ENCODE measurements around the gene MTHFR. TPM values are rescaled to one million over a fixed set of nuclear protein-coding genes. Genes with fewer than 3 reads are reported as not detected.
A peak's percentile ranks its signal among the peaks of the same experiment; 100 is the strongest.

MTHFR gene
- total RNA-seq, 1 donor from 2014 or later: 45.4 TPM

GRCh38 chr1:11761988-11762406 lies 43.8 kb downstream of the MTHFR start, which contains the start of gene C1orf167:
Gene C1orf167 (plus strand): TSS chr1:11762193. CDS start chr1:11764401, 2,208 bp downstream.
- H3K4me1 ChIP-seq: no peaks in the 10 kb centered on the region
- no peaks in the 10 kb centered on the region for H3K36me3 ChIP-seq
- no peaks in the 10 kb centered on the region for H3K9me3 ChIP-seq
- intact Hi-C loops (cut with DNase I): no loop called here
- peak; percentile 68 for ATAC-seq
- no peak within 1 kb of the TSS for H3K4me3 ChIP-seq
- H3K27ac ChIP-seq: no peak within 1 kb of the TSS
- H3K27me3 ChIP-seq: peaks cover 13% of the 10 kb centered on the region
- DNase-seq: no peak
- TF ChIP-seq, protein P1, sequence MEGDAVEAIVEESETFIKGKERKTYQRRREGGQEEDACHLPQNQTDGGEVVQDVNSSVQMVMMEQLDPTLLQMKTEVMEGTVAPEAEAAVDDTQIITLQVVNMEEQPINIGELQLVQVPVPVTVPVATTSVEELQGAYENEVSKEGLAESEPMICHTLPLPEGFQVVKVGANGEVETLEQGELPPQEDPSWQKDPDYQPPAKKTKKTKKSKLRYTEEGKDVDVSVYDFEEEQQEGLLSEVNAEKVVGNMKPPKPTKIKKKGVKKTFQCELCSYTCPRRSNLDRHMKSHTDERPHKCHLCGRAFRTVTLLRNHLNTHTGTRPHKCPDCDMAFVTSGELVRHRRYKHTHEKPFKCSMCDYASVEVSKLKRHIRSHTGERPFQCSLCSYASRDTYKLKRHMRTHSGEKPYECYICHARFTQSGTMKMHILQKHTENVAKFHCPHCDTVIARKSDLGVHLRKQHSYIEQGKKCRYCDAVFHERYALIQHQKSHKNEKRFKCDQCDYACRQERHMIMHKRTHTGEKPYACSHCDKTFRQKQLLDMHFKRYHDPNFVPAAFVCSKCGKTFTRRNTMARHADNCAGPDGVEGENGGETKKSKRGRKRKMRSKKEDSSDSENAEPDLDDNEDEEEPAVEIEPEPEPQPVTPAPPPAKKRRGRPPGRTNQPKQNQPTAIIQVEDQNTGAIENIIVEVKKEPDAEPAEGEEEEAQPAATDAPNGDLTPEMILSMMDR (IDR thresholded peaks at IDR 0.05): no peak

- Histone ChIP-seq H3K27ac (no peak overlapping the region), H3K4me3 (no peak overlapping the region), H3K27me3 (peaks cover 13% of the 10 kb centered on the region), H3K9me3 (no peaks in the 10 kb centered on the region), H3K4me1 (no peaks in the 10 kb centered on the region), H3K36me3 (no peaks in the 10 kb centered on the region)
- TF ChIP-seq, protein P1 (IDR thresholded peaks at IDR 0.05): no peak
- no peak for DNase-seq
- intact Hi-C loops (cut with DNase I): no loop called here
- no peak for ATAC-seq
Observed at GRCh38 chr1:11761285-11761684, 44.5 kb downstream of the MTHFR start.

- no peaks in the 10 kb centered on the region for H3K36me3 ChIP-seq
- DNase-seq (no peak), ATAC-seq (no peak)
- no peak overlapping the region for H3K27ac ChIP-seq
- no peak overlapping the region for H3K4me3 ChIP-seq
- no peaks in the 10 kb centered on the region for H3K9me3 ChIP-seq
- H3K4me1 ChIP-seq: no peaks in the 10 kb centered on the region
- TF ChIP-seq, protein P1 (IDR thresholded peaks at IDR 0.05): no peak
- intact Hi-C loops (cut with DNase I): no loop called here
- H3K27me3 ChIP-seq: peaks cover 13% of the 10 kb centered on the region
Observed at GRCh38 chr1:11759791-11760190, 46.0 kb downstream of the MTHFR start.

DNA sequence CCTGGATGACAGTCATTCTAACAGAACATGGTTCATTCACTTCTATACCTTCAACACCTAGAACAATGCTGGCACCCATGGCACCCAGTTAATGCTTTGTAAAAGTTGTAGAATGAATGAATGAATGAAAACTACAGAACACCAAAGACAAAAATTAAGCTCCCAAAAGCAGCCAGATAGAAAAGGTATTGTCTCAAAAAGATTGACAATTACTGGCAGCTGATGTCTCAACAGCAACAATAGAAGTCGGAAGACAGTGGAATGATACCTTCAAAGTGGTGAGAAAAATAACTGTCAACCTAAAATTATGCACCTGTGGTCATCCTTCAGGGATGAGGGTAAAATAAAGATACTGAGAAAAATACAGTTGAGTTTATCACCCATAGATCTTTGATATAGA lies 48.7 kb downstream of the MTHFR start:
- H3K9me3 ChIP-seq: no peaks in the 10 kb centered on the region
- H3K36me3 ChIP-seq: no peaks in the 10 kb centered on the region
- intact Hi-C loops (cut with DNase I): no loop called here
- H3K4me3 ChIP-seq: no peak overlapping the region
- ATAC-seq: no peak
- DNase-seq: no peak
- no peaks in the 10 kb centered on the region for H3K4me1 ChIP-seq
- TF ChIP-seq, protein P1 (IDR thresholded peaks at IDR 0.05): no peak
- H3K27ac ChIP-seq: no peak overlapping the region
- H3K27me3 ChIP-seq: peaks cover 7% of the 10 kb centered on the region

DNA sequence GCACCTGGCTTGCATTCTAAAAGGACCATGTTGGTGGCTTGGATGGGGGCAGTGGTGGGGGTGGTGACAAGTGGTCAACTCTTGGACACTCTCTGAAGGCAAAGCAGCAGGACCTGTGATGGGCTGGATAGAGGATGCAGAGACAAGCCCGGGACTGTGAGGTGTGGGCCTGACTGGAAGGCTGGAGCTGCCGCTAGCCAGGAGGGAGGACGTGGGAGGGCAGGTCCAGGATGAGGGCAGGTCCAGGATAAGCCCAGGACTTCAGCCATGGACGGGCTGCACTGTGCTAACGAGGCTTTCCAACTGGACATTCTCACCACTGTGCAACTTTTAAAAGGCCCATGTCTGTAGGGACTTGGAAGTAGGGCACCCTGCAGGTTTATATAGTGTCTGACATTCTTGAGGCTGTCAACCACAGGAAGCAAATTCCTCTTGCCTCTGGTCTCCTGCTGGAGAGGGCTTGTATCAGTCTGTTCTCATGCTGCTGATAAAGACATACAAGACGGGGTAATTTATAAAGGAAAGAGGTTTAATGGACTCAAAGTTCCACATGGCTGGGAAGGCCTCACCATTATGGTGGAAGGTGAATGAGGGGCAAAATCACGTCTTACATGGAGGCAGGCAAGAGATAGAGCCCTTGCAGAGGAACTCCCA lies 52.1 kb downstream of the MTHFR start:
- H3K27ac ChIP-seq: no peak overlapping the region
- TF ChIP-seq, protein P1 (IDR thresholded peaks at IDR 0.05): no peak
- H3K36me3 ChIP-seq: peaks cover 24% of the 10 kb centered on the region
- DNase-seq (no peak), ATAC-seq (no peak)
- intact Hi-C loops (cut with DNase I): no loop called here
- no peaks in the 10 kb centered on the region for H3K9me3 ChIP-seq
- H3K27me3 ChIP-seq: no peaks in the 10 kb centered on the region
- no peaks in the 10 kb centered on the region for H3K4me1 ChIP-seq
- H3K4me3 ChIP-seq: no peak overlapping the region
